ENCODE measurements around the gene TAAR8. TPM values are rescaled to one million over a fixed set of nuclear protein-coding genes. Genes with fewer than 3 reads are reported as not detected.

TAAR8 gene
- total RNA-seq, 1 donor from 2014 or later, result not detected

GRCh38 chr6:132511831-132512220, 40.6 kb upstream of the TAAR8 start:
- no peak for DNase-seq (ENCODE audit: low read depth)
- H3K4me3 ChIP-seq (ENCODE audit: low read depth, low read length), result peak overlapping the region; percentile 72
- no peak for TF ChIP-seq CTCF (conservative IDR thresholded peaks at IDR 0.05; ENCODE audit: low read depth, low read length)

- peak overlapping the region; percentile 72 for H3K4me3 ChIP-seq (ENCODE audit: low read depth, low read length)
- TF ChIP-seq CTCF (conservative IDR thresholded peaks at IDR 0.05; ENCODE audit: low read depth, low read length), result no peak
- DNase-seq (ENCODE audit: low read depth), result no peak
Measured at GRCh38 chr6:132512342-132512637, 40.2 kb upstream of the TAAR8 start.

- peak; percentile 82 for DNase-seq (ENCODE audit: low read depth)
- H3K4me3 ChIP-seq (ENCODE audit: low read depth, low read length), result peak within 1 kb of the TSS; percentile 72
- TF ChIP-seq CTCF (conservative IDR thresholded peaks at IDR 0.05; ENCODE audit: low read depth, low read length), result no peak
Measured at GRCh38 chr6:132512638-132513632, 39.5 kb upstream of the TAAR8 start, which contains the start of gene STX7. Gene STX7 (minus strand): TSS chr6:132513116. CDS start chr6:132503530, 9,586 bp downstream.

GRCh38 chr6:132513831-132514545, 38.5 kb upstream of the TAAR8 start:
- DNase-seq (ENCODE audit: low read depth), result no peak
- no peak for TF ChIP-seq CTCF (conservative IDR thresholded peaks at IDR 0.05; ENCODE audit: low read depth, low read length)
- peak overlapping the region; percentile 72 for H3K4me3 ChIP-seq (ENCODE audit: low read depth, low read length)

GRCh38 chr6:132515386-132515785, 37.1 kb upstream of the TAAR8 start:
- no peak for DNase-seq (ENCODE audit: low read depth)
- no peak overlapping the region for H3K4me3 ChIP-seq (ENCODE audit: low read depth, low read length)
- no peak for TF ChIP-seq CTCF (conservative IDR thresholded peaks at IDR 0.05; ENCODE audit: low read depth, low read length)

GRCh38 chr6:132520953-132521352, 31.5 kb upstream of the TAAR8 start:
- no peak overlapping the region for H3K4me3 ChIP-seq (ENCODE audit: low read depth, low read length)
- DNase-seq (ENCODE audit: low read depth), result no peak
- TF ChIP-seq CTCF (conservative IDR thresholded peaks at IDR 0.05; ENCODE audit: low read depth, low read length), result no peak

All from epithelial cell of proximal tubule (primary cell).